ENCODE measurements around the gene CAMTA1. TPM values are rescaled to one million over a fixed set of nuclear protein-coding genes. Genes with fewer than 3 reads are reported as not detected.

CAMTA1 gene
- total and polyA plus RNA-seq, 4 donors: 18.0 to 93.5 (median 35.8) TPM

- TF ChIP-seq NR2F2 (IDR thresholded peaks at IDR 0.05) (no peak), FOXA1 (IDR thresholded peaks at IDR 0.05) (no peak), HNF4G (IDR thresholded peaks at IDR 0.05) (no peak), ZBTB33 (IDR thresholded peaks at IDR 0.05) (no peak), EGR1 (IDR thresholded peaks at IDR 0.05; ENCODE audit: low read depth in 2 of 2) (no peak), JUND (IDR thresholded peaks at IDR 0.05) (no peak), FOXA2 (IDR thresholded peaks at IDR 0.05) (no peak)
Observed at GRCh38 chr1:7198664-7199063, 413.4 kb downstream of the CAMTA1 start (continued).

- no peak for DNase-seq (ENCODE audit: low spot score)
- no peak overlapping the region for H3K9ac ChIP-seq (ENCODE audit: low read depth in 1 of 2, low read length in 2 of 2)
- TF ChIP-seq SP1 (IDR thresholded peaks at IDR 0.05) (no peak), MAX (IDR thresholded peaks at IDR 0.05) (no peak), HNF4G (IDR thresholded peaks at IDR 0.05) (no peak)
- no peaks in the 10 kb centered on the region for H3K4me1 ChIP-seq (ENCODE audit: control insufficient read depth in 4 of 4, insufficient read depth in 4 of 4, low read length in 3 of 4)
- H3K27me3 ChIP-seq (ENCODE audit: control insufficient read depth in 4 of 4, insufficient read depth in 4 of 4, low read length in 3 of 4): peaks cover 0 to 2% (median 0%) of the 10 kb centered on the region in 4 donors
- H3K36me3 ChIP-seq (ENCODE audit: control insufficient read depth in 4 of 4, insufficient read depth in 3 of 4, low read depth in 1 of 4, low read length in 3 of 4): no peaks in the 10 kb centered on the region
- H3K27ac ChIP-seq (ENCODE audit: low read depth in 1 of 2, low read length in 2 of 2): no peak overlapping the region
- no peak overlapping the region for H3K4me3 ChIP-seq (ENCODE audit: low read depth in 1 of 3, low read length in 3 of 3)
- no peaks in the 10 kb centered on the region for H3K9me3 ChIP-seq (ENCODE audit: control insufficient read depth in 4 of 4, low read length in 3 of 4)
- 39% methylated on average over 27 of the region's 27 CpGs for WGBS
Observed at GRCh38 chr1:7199077-7199779, 414.0 kb downstream of the CAMTA1 start.

GRCh38 chr1:7207875-7208646 is 422.8 kb downstream of the CAMTA1 start:
- Histone ChIP-seq H3K9ac (ENCODE audit: low read depth in 1 of 2, low read length in 2 of 2) (no peak overlapping the region), H3K27me3 (ENCODE audit: control insufficient read depth in 4 of 4, insufficient read depth in 4 of 4, low read length in 3 of 4) (no peaks in the 10 kb centered on the region), H3K4me1 (ENCODE audit: control insufficient read depth in 4 of 4, insufficient read depth in 4 of 4, low read length in 3 of 4) (no peaks in the 10 kb centered on the region), H3K9me3 (ENCODE audit: control insufficient read depth in 4 of 4, low read length in 3 of 4) (no peaks in the 10 kb centered on the region), H3K27ac (ENCODE audit: low read depth in 1 of 2, low read length in 2 of 2) (no peak overlapping the region), H3K4me3 (ENCODE audit: low read depth in 1 of 3, low read length in 3 of 3) (no peak overlapping the region), H3K36me3 (ENCODE audit: control insufficient read depth in 4 of 4, insufficient read depth in 3 of 4, low read depth in 1 of 4, low read length in 3 of 4) (no peaks in the 10 kb centered on the region)
- WGBS: 19% methylated on average over 6 of the region's 6 CpGs
- peak; percentile 50 for DNase-seq (ENCODE audit: low spot score)
- peak; percentile 94 for TF ChIP-seq CTCF (IDR thresholded peaks at IDR 0.05; ENCODE audit: low read depth, low read length, missing input control)
- no peak for TF ChIP-seq ZBTB33 (IDR thresholded peaks at IDR 0.05)
- no peak for TF ChIP-seq MAX (IDR thresholded peaks at IDR 0.05)
- peak; percentile 51 for TF ChIP-seq YY1 (IDR thresholded peaks at IDR 0.05)
- TF ChIP-seq ATF3 (IDR thresholded peaks at IDR 0.05): no peak
- no peak for TF ChIP-seq FOXA1 (IDR thresholded peaks at IDR 0.05)
- TF ChIP-seq JUND (IDR thresholded peaks at IDR 0.05): no peak
- TF ChIP-seq SP1 (IDR thresholded peaks at IDR 0.05): no peak
- no peak for TF ChIP-seq NR2F2 (IDR thresholded peaks at IDR 0.05)
- TF ChIP-seq FOXA2 (IDR thresholded peaks at IDR 0.05): no peak
- peak; percentile 98 to 99 for TF ChIP-seq RAD21 (IDR thresholded peaks at IDR 0.05)
- peak; percentile 24 to 41 for TF ChIP-seq RXRA (IDR thresholded peaks at IDR 0.05)
- peak in 1 of 2 donors; percentile 12 for TF ChIP-seq HNF4A (conservative IDR thresholded peaks at IDR 0.05)
- TF ChIP-seq GABPA (IDR thresholded peaks at IDR 0.05 in 1 of 2, conservative IDR thresholded peaks at IDR 0.05 in 1 of 2): no peak
- TF ChIP-seq HNF4G (IDR thresholded peaks at IDR 0.05): no peak
- no peak for TF ChIP-seq TAF1 (conservative IDR thresholded peaks at IDR 0.05)
- no peak for TF ChIP-seq EGR1 (IDR thresholded peaks at IDR 0.05; ENCODE audit: low read depth in 2 of 2)

Measured in liver (tissue), 9 donors.